ENCODE measurements around the gene PHLDB1.
"Not testable (repeated sequence)": the region's sequence is repeated elsewhere in the genome, so short reads cannot be mapped to it uniquely, and the experiment has no call there.

PHLDB1 gene

DNA sequence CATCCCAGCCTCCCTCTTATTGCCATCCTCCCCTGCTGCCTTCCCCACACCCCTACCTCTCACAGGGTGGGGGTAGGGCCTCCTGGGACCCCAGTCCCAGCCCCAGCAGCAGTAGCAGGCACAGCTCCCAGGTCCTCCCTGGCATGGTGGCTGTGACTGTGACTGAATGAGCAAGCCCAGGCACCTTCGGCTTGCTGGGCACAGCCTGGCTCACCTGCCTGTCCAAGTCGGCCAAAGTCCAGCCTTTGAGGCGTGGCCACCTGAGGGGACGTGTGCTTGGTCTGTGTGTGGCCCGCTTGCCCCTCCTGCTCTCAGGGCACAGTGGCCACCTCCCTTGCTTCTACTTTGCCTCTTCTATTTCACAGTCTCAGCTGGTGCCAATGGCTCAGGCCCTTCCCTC is 72.1 kb downstream of the PHLDB1 start, which contains the start of gene TREH:
Gene TREH (minus strand): TSS at position 168 of the 400 bp plus-strand sequence. CDS start 23 bp downstream, at position 145.
- no peak for DNase-seq (ENCODE audit: low read depth)
- no peak within 1 kb of the TSS for H3K4me3 ChIP-seq (ENCODE audit: low read depth, low read length)
- TF ChIP-seq, protein P1, sequence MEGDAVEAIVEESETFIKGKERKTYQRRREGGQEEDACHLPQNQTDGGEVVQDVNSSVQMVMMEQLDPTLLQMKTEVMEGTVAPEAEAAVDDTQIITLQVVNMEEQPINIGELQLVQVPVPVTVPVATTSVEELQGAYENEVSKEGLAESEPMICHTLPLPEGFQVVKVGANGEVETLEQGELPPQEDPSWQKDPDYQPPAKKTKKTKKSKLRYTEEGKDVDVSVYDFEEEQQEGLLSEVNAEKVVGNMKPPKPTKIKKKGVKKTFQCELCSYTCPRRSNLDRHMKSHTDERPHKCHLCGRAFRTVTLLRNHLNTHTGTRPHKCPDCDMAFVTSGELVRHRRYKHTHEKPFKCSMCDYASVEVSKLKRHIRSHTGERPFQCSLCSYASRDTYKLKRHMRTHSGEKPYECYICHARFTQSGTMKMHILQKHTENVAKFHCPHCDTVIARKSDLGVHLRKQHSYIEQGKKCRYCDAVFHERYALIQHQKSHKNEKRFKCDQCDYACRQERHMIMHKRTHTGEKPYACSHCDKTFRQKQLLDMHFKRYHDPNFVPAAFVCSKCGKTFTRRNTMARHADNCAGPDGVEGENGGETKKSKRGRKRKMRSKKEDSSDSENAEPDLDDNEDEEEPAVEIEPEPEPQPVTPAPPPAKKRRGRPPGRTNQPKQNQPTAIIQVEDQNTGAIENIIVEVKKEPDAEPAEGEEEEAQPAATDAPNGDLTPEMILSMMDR (IDR thresholded peaks at IDR 0.05; ENCODE audit: insufficient read depth, low read depth, low read length, missing control alignments): no peak

DNA sequence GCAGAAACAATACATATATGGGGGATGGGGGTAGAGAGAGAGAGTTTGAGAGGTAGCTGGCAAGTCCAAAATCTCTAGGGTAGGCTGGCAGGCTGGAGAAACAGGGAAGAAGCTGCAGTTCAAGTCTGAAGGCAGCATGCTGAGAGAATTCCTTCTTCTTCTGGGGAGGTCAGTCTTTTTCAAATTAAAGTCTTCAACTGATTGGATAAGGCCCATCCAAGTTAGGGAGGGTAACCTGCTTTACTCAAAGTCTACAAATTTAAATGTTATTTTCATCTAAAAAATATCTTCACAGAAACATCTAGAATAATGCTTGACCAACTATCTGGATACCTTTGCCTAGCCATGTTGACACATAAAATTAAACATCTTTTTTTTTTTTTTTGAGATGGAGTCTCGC is 75.0 kb downstream of the PHLDB1 start:
- no peak overlapping the region for H3K4me3 ChIP-seq (ENCODE audit: low read depth, low read length)
- DNase-seq (ENCODE audit: low read depth): no peak
- TF ChIP-seq, protein P1 (IDR thresholded peaks at IDR 0.05; ENCODE audit: insufficient read depth, low read depth, low read length, missing control alignments): no peak

DNA sequence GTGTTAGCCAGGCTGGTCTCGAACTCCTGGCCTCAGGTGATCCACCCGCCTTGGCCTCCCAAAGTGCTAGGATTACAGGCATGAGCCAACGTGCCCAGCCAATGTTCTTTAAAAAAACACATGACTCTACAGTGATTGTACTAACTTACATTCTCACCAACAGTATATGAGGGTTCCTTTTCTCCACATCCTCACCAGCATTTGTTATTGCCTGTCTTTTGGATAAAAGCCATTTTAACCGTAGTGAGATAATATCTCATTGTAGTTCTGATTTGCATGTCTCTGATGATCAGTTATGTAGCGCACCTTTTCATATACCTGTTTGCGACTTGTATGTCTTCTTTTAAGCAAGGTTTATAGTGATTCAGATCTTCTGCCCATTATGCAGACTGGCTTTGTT is 75.5 kb downstream of the PHLDB1 start:
- H3K4me3 ChIP-seq (ENCODE audit: low read depth, low read length); DNase-seq (ENCODE audit: low read depth): not testable (repeated sequence)

DNA sequence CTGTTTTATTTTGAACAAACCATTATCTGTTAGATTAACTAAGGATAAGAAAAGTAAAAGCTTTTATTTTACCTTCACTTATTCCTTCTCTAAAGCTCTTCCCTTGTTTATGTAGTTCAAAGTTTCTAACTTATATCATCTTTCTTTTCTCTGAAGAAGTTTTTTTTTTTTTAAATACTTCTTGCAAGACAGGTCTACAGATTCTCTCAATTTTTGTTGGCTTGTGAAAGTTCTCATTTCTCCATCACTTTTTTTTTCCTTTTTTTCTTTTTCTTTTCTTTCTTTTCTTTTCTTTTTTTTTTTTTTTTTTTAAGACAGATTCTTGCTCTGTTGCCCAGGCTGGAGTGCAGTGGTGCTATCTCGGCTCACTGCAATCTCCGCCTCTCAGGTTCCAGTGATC is 76.8 kb downstream of the PHLDB1 start:
- no peak for DNase-seq (ENCODE audit: low read depth)
- TF ChIP-seq, protein P1 (IDR thresholded peaks at IDR 0.05; ENCODE audit: insufficient read depth, low read depth, low read length, missing control alignments): no peak
- no peak overlapping the region for H3K4me3 ChIP-seq (ENCODE audit: low read depth, low read length)

DNA sequence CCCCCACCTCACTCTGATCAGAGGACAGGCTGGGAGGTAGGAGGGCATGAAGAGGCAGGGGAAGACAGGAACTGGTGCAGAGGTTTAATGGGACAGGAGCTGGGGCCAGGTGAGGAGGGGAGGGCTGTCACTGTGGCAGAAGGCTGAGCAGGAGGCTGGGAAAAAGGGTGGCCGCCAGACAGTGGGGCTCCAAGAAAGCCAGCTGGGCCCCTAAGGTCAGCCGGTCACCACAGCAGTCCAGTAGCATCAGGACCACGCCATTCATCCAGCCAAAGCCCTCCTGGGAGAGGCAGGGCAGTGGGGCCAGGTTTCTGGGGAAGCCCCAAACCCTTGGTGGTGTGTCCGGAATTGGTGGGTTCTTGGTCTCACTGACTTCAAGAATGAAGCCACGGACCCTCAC is 80.5 kb downstream of the PHLDB1 start:
- no peak overlapping the region for H3K4me3 ChIP-seq (ENCODE audit: low read depth, low read length)
- TF ChIP-seq, protein P1 (IDR thresholded peaks at IDR 0.05; ENCODE audit: insufficient read depth, low read depth, low read length, missing control alignments): no peak
- no peak for DNase-seq (ENCODE audit: low read depth)

DNA sequence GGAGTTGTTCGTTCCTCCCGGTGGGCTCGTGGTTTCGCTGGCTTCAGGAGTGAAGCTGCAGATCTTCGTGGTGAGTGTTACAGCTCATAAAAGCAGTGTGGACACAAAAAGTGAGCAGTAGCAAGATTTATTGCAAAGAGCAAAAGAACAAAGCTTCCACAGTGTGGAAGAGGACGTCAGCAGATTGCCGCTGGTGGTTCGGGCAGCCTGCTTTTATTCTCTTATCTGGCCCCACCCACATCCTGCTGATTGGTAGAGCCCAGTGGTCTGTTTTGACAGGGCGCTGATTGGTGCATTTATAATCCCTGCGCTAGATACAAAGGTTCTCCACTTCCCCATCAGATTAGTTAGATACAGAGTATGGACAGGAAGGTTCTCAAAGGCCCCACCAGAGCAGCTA is 80.9 kb downstream of the PHLDB1 start:
- H3K4me3 ChIP-seq (ENCODE audit: low read depth, low read length); DNase-seq (ENCODE audit: low read depth): not testable (repeated sequence)

DNA sequence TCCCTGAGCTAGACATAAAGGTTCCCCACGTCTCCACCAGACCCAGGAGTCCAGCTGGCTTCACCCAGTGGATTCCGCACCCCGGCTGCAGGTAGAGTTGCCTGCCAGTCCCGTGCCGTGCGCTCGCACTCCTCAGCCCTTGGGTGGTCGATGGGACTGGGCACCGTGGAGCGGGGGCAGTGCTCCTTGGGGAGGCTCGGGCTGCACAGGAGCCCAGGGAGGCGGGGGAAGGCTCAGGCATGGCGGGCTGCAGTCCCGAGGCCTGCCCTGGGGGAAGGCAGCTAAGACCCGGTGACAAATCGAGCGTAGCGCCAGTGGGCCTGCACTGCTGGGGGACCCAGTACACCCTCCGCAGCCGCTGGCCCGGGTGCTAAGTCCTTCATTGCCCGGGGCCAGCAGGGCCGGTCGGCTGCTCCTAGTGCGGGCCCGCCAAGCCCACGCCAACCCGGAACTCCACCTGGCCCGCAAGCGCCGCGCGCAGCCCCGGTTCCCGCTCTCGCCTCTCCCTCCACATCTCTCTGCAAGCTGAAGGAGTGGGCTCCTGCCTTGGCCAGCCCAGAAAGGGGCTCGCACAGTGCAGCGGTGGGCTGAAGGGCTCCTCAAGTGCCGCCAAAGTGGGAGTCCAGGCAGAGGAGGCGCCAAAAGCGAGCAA is 81.6 kb downstream of the PHLDB1 start:
- TF ChIP-seq, protein P1 (IDR thresholded peaks at IDR 0.05; ENCODE audit: insufficient read depth, low read depth, low read length, missing control alignments): no peak
- no peak overlapping the region for H3K4me3 ChIP-seq (ENCODE audit: low read depth, low read length)
- DNase-seq (ENCODE audit: low read depth): no peak

DNA sequence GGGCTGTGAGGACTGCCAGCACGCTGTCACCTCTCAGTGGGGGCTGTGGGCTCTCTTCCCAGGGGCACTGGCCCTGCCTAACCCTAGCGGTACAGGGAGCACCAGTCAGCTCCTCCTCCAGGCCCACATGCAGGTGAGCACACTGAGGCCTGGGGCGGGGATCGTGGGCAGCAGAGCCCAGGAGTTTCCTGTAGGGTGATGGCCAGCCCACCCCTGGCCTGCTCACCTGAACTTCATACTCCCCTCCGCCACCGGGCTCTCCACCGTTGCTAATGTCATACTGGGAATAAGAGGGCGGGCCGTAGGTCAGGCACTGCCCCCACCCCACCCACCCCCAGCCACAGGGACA is 82.1 kb downstream of the PHLDB1 start:
- no peak for DNase-seq (ENCODE audit: low read depth)
- TF ChIP-seq, protein P1 (IDR thresholded peaks at IDR 0.05; ENCODE audit: insufficient read depth, low read depth, low read length, missing control alignments): no peak
- H3K4me3 ChIP-seq (ENCODE audit: low read depth, low read length): no peak overlapping the region
